ENCODE results near the gene GIPC2. TPM values are rescaled to one million over a fixed set of nuclear protein-coding genes. Genes with fewer than 3 reads are reported as not detected.

Gene GIPC2
- total and polyA plus RNA-seq, 2 of the 4 experiments (the other 2 are of a cell fraction): 0.07 to 0.18 TPM

DNA sequence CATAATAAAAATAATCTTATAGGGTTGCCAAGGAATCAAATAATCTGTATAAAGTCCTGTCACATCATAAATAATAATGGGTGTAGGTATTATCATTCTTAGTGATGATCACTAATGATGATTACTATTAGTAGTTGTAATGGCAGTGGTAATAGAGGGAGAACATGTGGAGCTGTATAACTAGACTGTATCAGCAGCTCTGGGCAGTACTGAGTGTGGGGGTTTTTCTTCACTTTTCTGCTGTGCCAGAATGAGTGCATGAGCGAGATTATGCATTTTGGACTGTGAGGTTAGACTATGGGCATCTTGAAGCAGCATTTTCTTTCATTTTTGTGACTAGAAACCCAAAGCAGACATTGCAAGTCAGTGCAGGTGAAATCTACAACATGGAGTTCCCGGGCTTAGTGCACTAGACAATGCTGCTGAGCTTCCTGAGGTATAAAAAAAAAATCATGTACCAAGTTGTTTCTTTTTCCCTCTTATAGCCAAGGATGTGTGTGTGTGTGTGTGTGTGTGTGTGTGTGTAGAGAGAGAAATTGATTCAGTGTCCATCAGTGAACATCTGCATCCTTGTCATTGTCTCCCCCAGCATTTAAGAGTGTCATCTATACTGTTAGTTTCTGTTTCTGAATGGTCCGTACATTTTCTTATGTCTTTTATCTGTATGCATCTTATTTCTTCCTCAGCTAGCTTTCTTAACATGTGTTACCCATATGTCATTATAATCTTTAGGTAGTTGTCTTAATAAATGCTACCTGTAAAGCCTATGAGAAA, 86.6 kb downstream of the GIPC2 start:
- POLR2A ChIA-PET (ENCODE audit: unreplicated experiment): no interaction called here
- Histone ChIP-seq H2AK5ac (ENCODE audit: low read depth, low read length) (no peak overlapping the region), H3K56ac (ENCODE audit: extremely low read depth, insufficient read depth, low read length) (no peak overlapping the region), H3K9me1 (ENCODE audit: insufficient read depth, low read length) (no peaks in the 10 kb centered on the region), H2AFZ (replicated peaks; ENCODE audit: low read length, poor library complexity) (no peak overlapping the region), H2BK5ac (ENCODE audit: low read depth, low read length, poor library complexity, severe bottlenecking) (no peak overlapping the region), H3K4me1 (ENCODE audit: control insufficient read depth, insufficient read depth, low read length) (no peaks in the 10 kb centered on the region), H3K18ac (ENCODE audit: low read depth, low read length) (no peak overlapping the region), H3K14ac (replicated peaks; ENCODE audit: low read depth, low read length) (no peak overlapping the region), H2BK20ac (ENCODE audit: low read depth, low read length) (no peak overlapping the region), H3K27me3 (ENCODE audit: control insufficient read depth, insufficient read depth, low read length) (no peaks in the 10 kb centered on the region), H2BK120ac (ENCODE audit: low read depth, low read length) (no peak overlapping the region), H3K36me3 (ENCODE audit: control insufficient read depth, insufficient read depth, low read length) (no peaks in the 10 kb centered on the region), H3K4ac (ENCODE audit: low read depth, low read length) (no peak overlapping the region), H3K4me3 (ENCODE audit: insufficient read depth, low read depth, low read length) (no peak overlapping the region), H3K9ac (ENCODE audit: low read depth, low read length) (no peak overlapping the region), H3K4me2 (ENCODE audit: low read depth, low read length) (no peak overlapping the region), H4K5ac (ENCODE audit: low read depth, low read length) (no peak overlapping the region), H2BK15ac (ENCODE audit: low read depth, low read length) (no peak overlapping the region), H4K91ac (ENCODE audit: insufficient read depth, low read depth, low read length) (no peak overlapping the region), H3K27ac (ENCODE audit: insufficient read depth, low read length) (no peak overlapping the region), H4K8ac (ENCODE audit: low read depth in 2 of 2, low read length in 2 of 2) (no peak overlapping the region), H3K9me3 (ENCODE audit: control insufficient read depth, insufficient read depth, low read length) (no peaks in the 10 kb centered on the region), H2AK9ac (replicated peaks; ENCODE audit: low read depth, low read length, poor library complexity) (no peak overlapping the region), H3K79me1 (ENCODE audit: low read depth in 1 of 2, low read length in 2 of 2) (no peaks in the 10 kb centered on the region), H3K23ac (ENCODE audit: low read depth, low read length) (no peak overlapping the region), H4K20me1 (ENCODE audit: insufficient read depth, low read length) (no peaks in the 10 kb centered on the region)
- 83% methylated on average over 1 of the region's 3 CpGs; no CpG with 5 or more reads in 1 of the 2 experiments for WGBS, 2 experiments (ENCODE audit: extremely low coverage in 2 of 2, insufficient read length in 1 of 2)
- in situ Hi-C loops (cut with MboI; ENCODE audit: low sequenced_read_pairs): loop anchor here (5.0 kb wide), 2 partner anchors 475 to 535 kb away; no protein-coding TSS in a partner anchor
- intact Hi-C loops (cut with micrococcal nuclease): no loop called here
- dilution Hi-C loops (cut with HindIII; ENCODE audit: low sequenced_read_pairs, unreplicated experiment): no loop called here
- ATAC-seq (ENCODE audit: low read depth) (no peak), DNase-seq (no peak)
- CTCF ChIA-PET: interaction anchor here (1.8 to 2.6 kb wide), 2 partner anchors 469 to 475 kb away, joined by 7 to 14 read pairs; no protein-coding TSS in a partner anchor
- BruUV-seq (replicated peaks): no TSS peak
- no peak for TF ChIP-seq RAD21 (IDR thresholded peaks at IDR 0.05; ENCODE audit: low read length)
- no peak for TF ChIP-seq CEBPB (IDR thresholded peaks at IDR 0.05; ENCODE audit: low read depth, low read length)
- no peak for TF ChIP-seq RFX5 (IDR thresholded peaks at IDR 0.05; ENCODE audit: low read depth, low read length)
- TF ChIP-seq, protein P1, sequence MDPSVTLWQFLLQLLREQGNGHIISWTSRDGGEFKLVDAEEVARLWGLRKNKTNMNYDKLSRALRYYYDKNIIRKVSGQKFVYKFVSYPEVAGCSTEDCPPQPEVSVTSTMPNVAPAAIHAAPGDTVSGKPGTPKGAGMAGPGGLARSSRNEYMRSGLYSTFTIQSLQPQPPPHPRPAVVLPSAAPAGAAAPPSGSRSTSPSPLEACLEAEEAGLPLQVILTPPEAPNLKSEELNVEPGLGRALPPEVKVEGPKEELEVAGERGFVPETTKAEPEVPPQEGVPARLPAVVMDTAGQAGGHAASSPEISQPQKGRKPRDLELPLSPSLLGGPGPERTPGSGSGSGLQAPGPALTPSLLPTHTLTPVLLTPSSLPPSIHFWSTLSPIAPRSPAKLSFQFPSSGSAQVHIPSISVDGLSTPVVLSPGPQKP (IDR thresholded peaks at IDR 0.05; ENCODE audit: borderline replicate concordance, low read depth, low read length): no peak
- TF ChIP-seq POLR2A (IDR thresholded peaks at IDR 0.05; ENCODE audit: low read depth, low read length): no peak

All from IMR-90 (cell line).